ENCODE data around the gene CNNM3.

DNA sequence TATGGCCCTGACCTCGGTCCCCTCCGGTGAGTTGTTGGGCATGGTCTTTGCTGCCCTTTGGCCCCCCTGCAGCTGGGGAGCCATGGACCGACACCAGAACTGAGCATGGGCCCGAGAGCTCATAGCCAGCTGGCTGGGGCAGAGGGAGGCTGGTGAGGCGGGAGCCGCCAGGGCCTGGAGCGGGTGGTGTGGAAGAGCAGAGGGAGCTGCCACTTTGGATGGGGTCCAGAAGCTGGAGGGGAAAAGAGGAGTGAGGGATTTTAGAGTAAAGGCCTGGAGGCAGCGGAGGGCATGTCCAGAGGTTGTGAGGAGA lies 16.5 kb upstream of the CNNM3 start:
- TF ChIP-seq EZH2 (IDR thresholded peaks at IDR 0.05; ENCODE audit: insufficient read depth, poor library complexity, severe bottlenecking) = no peak
- no peak for TF ChIP-seq EZH2phosphoT487 (IDR thresholded peaks at IDR 0.05; ENCODE audit: insufficient read depth, low read depth)
